Measurements from ENCODE around the gene GPR21. TPM values are rescaled to one million over a fixed set of nuclear protein-coding genes. Genes with fewer than 3 reads are reported as not detected.

The GPR21 gene
- total RNA-seq, 1 donor from 2014 or later: 2.9 TPM

GRCh38 chr9:123044586-123044985 is 11.1 kb downstream of the GPR21 start:
- H3K27ac Mint-ChIP-seq: no peak overlapping the region
- no peak for DNase-seq (ENCODE audit: low spot score, unreplicated experiment)
- peaks cover 5% of the 10 kb centered on the region for H3K9me3 Mint-ChIP-seq (ENCODE audit: low read depth)
- H3K4me3 Mint-ChIP-seq (ENCODE audit: low read depth): no peak overlapping the region
- H3K36me3 Mint-ChIP-seq (ENCODE audit: insufficient read depth): peaks cover 15% of the 10 kb centered on the region
- peaks cover 3% of the 10 kb centered on the region for H3K4me1 Mint-ChIP-seq (ENCODE audit: low read depth)
- no peaks in the 10 kb centered on the region for H3K27me3 Mint-ChIP-seq
- TF ChIP-seq, protein P1, sequence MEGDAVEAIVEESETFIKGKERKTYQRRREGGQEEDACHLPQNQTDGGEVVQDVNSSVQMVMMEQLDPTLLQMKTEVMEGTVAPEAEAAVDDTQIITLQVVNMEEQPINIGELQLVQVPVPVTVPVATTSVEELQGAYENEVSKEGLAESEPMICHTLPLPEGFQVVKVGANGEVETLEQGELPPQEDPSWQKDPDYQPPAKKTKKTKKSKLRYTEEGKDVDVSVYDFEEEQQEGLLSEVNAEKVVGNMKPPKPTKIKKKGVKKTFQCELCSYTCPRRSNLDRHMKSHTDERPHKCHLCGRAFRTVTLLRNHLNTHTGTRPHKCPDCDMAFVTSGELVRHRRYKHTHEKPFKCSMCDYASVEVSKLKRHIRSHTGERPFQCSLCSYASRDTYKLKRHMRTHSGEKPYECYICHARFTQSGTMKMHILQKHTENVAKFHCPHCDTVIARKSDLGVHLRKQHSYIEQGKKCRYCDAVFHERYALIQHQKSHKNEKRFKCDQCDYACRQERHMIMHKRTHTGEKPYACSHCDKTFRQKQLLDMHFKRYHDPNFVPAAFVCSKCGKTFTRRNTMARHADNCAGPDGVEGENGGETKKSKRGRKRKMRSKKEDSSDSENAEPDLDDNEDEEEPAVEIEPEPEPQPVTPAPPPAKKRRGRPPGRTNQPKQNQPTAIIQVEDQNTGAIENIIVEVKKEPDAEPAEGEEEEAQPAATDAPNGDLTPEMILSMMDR (IDR thresholded peaks at IDR 0.05; ENCODE audit: unreplicated experiment): no peak

GRCh38 chr9:123046406-123047195 is 13.1 kb downstream of the GPR21 start:
- TF ChIP-seq, protein P1 (IDR thresholded peaks at IDR 0.05; ENCODE audit: unreplicated experiment): no peak
- Mint-ChIP-seq H3K9me3 (ENCODE audit: low read depth) (peaks cover 5% of the 10 kb centered on the region), H3K27ac (no peak overlapping the region), H3K4me3 (ENCODE audit: low read depth) (no peak overlapping the region), H3K4me1 (ENCODE audit: low read depth) (peaks cover 3% of the 10 kb centered on the region), H3K36me3 (ENCODE audit: insufficient read depth) (peaks cover 17% of the 10 kb centered on the region), H3K27me3 (no peaks in the 10 kb centered on the region)
- no peak for DNase-seq (ENCODE audit: low spot score, unreplicated experiment)

DNA sequence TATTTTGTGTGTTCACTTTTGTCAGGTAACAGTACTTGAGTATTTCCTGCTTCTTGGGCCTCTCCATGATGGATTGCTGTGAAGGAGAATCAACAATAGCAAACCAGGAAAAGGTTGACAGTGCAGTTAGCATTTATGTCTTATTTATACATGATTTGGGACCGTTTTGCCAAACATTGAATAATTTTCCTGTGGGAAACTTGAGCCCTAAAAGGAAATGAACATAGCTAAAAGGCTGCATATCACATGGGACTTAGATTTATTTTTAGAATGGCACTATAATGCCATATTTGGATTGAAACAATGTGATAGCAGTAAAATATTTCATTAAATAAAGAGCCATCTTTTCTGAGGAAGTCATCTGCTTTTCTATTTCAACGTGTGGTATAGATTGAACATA is 15.3 kb downstream of the GPR21 start:
- H3K27me3 Mint-ChIP-seq: no peaks in the 10 kb centered on the region
- H3K27ac Mint-ChIP-seq: no peak overlapping the region

DNA sequence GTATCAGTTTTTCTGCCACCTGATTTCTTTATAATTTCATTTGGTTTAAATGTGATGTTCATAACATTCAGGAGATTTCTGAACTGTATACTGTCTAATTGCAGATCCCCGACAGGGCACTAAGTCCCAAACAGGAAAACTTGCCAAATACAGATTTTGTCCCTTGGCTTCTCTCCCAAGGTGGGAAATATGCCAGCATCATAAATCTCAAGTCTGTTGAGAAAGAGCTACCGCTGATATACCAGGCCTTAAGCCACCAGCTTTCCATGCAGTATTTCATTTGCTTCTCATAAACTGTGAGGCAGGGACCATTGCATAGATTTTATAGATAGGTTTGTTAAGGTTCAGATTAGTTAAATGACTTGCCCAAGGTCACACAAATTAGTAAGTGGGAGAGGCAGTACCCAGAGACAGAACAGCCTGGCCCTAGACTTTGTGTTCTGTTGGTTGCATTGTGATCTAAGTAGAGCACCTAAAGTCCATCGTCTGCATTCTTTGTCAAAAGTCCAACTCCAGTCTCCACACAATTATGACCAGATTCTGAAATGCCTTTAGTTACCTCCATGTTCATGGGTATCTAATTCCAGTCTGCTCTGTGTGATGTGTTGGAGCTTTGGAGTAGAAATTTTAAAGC is 16.2 kb downstream of the GPR21 start:
- Mint-ChIP-seq H3K27me3 (no peaks in the 10 kb centered on the region), H3K4me3 (ENCODE audit: low read depth) (no peak overlapping the region), H3K36me3 (ENCODE audit: insufficient read depth) (peaks cover 5% of the 10 kb centered on the region), H3K4me1 (ENCODE audit: low read depth) (peaks cover 3% of the 10 kb centered on the region), H3K27ac (no peak overlapping the region), H3K9me3 (ENCODE audit: low read depth) (no peaks in the 10 kb centered on the region)
- DNase-seq (ENCODE audit: low spot score, unreplicated experiment): no peak
- TF ChIP-seq, protein P1 (IDR thresholded peaks at IDR 0.05; ENCODE audit: unreplicated experiment): no peak

More for the DNA sequence above, 15.3 kb downstream of the GPR21 start:
- Mint-ChIP-seq H3K4me3 (ENCODE audit: low read depth) (no peak overlapping the region), H3K9me3 (ENCODE audit: low read depth) (no peaks in the 10 kb centered on the region), H3K36me3 (ENCODE audit: insufficient read depth) (peaks cover 7% of the 10 kb centered on the region), H3K4me1 (ENCODE audit: low read depth) (peaks cover 3% of the 10 kb centered on the region)
- no peak for DNase-seq (ENCODE audit: low spot score, unreplicated experiment)
- TF ChIP-seq, protein P1 (IDR thresholded peaks at IDR 0.05; ENCODE audit: unreplicated experiment): no peak

GRCh38 chr9:123053046-123053445 is 19.6 kb downstream of the GPR21 start:
- TF ChIP-seq, protein P1 (IDR thresholded peaks at IDR 0.05; ENCODE audit: unreplicated experiment): no peak
- no peaks in the 10 kb centered on the region for H3K4me1 Mint-ChIP-seq (ENCODE audit: low read depth)
- no peaks in the 10 kb centered on the region for H3K9me3 Mint-ChIP-seq (ENCODE audit: low read depth)
- H3K27ac Mint-ChIP-seq: no peak overlapping the region
- H3K4me3 Mint-ChIP-seq (ENCODE audit: low read depth): no peak overlapping the region
- no peaks in the 10 kb centered on the region for H3K27me3 Mint-ChIP-seq
- H3K36me3 Mint-ChIP-seq (ENCODE audit: insufficient read depth): peaks cover 16% of the 10 kb centered on the region
- DNase-seq (ENCODE audit: low spot score, unreplicated experiment): no peak

Data from progenitor cell of endocrine pancreas (in vitro differentiated cells).